UCSD-AML1 (cell line): ENCODE measurements around the gene OR2B6.
"Not testable (repeated sequence)": the region's sequence is repeated elsewhere in the genome, so short reads cannot be mapped to it uniquely, and the experiment has no call there.

Experiments
- DNase-seq: peaks from one replicate; lab custom pipeline; 2025; ENCODE audit not compliant: unreplicated experiment; lab: John Stamatoyannopoulos, UW

Gene OR2B6

GRCh38 chr6:27956941-27957340, at the start of gene OR2B6:
Gene OR2B6 (plus strand): TSS chr6:27957241. CDS start chr6:27957241, 0 bp downstream.
- no peak for DNase-seq

- DNase-seq: no peak
These were observed 49.0 kb upstream of the OR2B6 start for GRCh38 chr6:27908017-27908416.

- no peak for DNase-seq
These were observed 45.0 kb upstream of the OR2B6 start, which contains the start of gene OR2B2 for GRCh38 chr6:27911956-27912446. Gene OR2B2 (minus strand): TSS chr6:27912396. CDS start chr6:27912319, 77 bp downstream.

- no peak for DNase-seq
These were observed 34.1 kb upstream of the OR2B6 start for GRCh38 chr6:27922949-27923348.

GRCh38 chr6:27924179-27924578, 32.9 kb upstream of the OR2B6 start:
- DNase-seq: no peak

- DNase-seq: not testable (repeated sequence)
These were observed 29.0 kb upstream of the OR2B6 start for GRCh38 chr6:27928041-27928440.

- DNase-seq: not testable (repeated sequence)
These were observed 27.1 kb upstream of the OR2B6 start for GRCh38 chr6:27929930-27930329.

- DNase-seq: no peak
These were observed 25.8 kb upstream of the OR2B6 start for GRCh38 chr6:27931209-27931608.

GRCh38 chr6:27940766-27941165, 16.3 kb upstream of the OR2B6 start:
- no peak for DNase-seq

- DNase-seq: not testable (repeated sequence)
These were observed 14.0 kb upstream of the OR2B6 start for GRCh38 chr6:27943072-27943471.

- DNase-seq: no peak
These were observed 8.8 kb upstream of the OR2B6 start for GRCh38 chr6:27948237-27948636.

GRCh38 chr6:27951040-27951439, 6.0 kb upstream of the OR2B6 start:
- DNase-seq: no peak

- no peak for DNase-seq
These were observed 475 bp downstream of the OR2B6 start for GRCh38 chr6:27957516-27957915.

- DNase-seq: no peak
These were observed 5.5 kb downstream of the OR2B6 start for GRCh38 chr6:27962506-27962905.

- DNase-seq: no peak
These were observed 9.0 kb downstream of the OR2B6 start for GRCh38 chr6:27966044-27966443.

GRCh38 chr6:27966816-27967426, 9.9 kb downstream of the OR2B6 start:
- DNase-seq: no peak

GRCh38 chr6:27970444-27970843, 13.4 kb downstream of the OR2B6 start:
- DNase-seq: no peak

GRCh38 chr6:27972750-27973149, 15.7 kb downstream of the OR2B6 start:
- no peak for DNase-seq

- no peak for DNase-seq
These were observed 20.3 kb downstream of the OR2B6 start for GRCh38 chr6:27977387-27977786.

GRCh38 chr6:27978705-27979104, 21.7 kb downstream of the OR2B6 start:
- no peak for DNase-seq

- DNase-seq: no peak
These were observed 23.1 kb downstream of the OR2B6 start for GRCh38 chr6:27980111-27980510.

- DNase-seq: no peak
These were observed 30.1 kb downstream of the OR2B6 start for GRCh38 chr6:27986928-27987725.
